KBM-7 (cell line): ENCODE measurements around the gene TM6SF1.
A peak's percentile ranks its signal among the peaks of the same experiment; 100 is the strongest.
"Not testable (repeated sequence)": the region's sequence is repeated elsewhere in the genome, so short reads cannot be mapped to it uniquely, and the experiment has no call there.

ENCODE experiments used
- DNase-seq: peaks from one replicate; pipeline ENCODE4 v3.0.0-alpha.2; 2015
- in situ Hi-C: fragments of 300-500 bp; cut with MboI; formaldehyde crosslinking; loops from 2 replicates; pipeline ENCODE4 v1.14.3; 2020; ENCODE audit warnings: low sequenced_read_pairs, low pct_unique_long_range_greater_than_20kb, mixed read lengths

The TM6SF1 gene

DNA sequence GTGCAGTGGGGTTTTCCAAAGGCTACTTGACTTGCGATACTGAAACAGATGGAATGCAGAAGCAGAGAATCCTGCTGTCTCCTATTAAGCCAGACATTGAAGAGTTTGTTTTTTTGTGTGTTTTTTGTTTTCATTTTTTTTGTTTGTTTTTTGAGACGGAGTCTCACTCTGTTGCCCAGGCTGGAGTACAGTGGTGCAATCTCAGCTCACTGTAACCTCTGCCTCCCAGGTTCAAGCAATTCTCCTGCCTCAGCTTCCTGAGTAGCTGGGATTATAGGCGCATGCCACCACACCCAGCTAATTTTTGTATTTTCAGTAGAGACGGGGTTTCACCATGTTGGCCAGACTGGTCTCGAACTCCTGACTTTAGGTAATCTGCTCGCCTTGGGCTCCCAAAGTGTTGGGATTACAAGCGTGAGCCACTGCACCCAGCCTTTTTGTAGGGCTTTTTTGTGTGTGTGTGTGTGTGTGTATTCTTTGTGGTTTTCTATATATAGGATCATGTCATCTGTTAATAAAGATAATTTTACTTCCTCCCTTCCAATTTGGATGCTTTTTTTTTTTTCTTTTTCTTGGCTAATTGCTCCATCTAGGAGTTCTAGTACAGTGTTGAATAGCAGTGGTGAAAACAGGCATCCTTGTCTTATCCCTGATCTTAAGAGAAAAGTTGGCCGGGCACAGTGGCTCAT, 21.4 kb upstream of the TM6SF1 start:
- peak; percentile 33 for DNase-seq
- in situ Hi-C loops, result not testable (repeated sequence)

GRCh38 chr15:83087576-83087975, 19.9 kb upstream of the TM6SF1 start:
- in situ Hi-C loops, result no loop called here
- no peak for DNase-seq

DNA sequence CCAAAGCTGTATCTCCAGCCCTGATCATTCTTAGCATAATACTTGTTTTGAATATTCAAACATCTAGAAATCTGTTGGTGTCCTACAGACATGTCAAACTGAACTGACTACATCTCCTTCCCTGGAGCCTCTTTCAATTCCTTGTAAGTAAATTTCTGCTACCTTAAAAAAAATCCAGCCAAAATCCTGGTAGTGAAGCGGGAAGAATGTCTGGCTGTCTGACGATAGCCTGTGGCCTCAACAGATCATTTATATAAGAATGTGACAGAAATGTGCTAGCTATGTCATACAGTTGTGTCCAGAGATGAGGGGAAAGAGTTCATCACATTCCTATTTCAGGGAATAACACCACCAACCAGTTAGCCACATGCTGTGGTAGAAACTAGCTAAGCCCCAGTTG, 18.6 kb upstream of the TM6SF1 start:
- in situ Hi-C loops, result no loop called here

DNA sequence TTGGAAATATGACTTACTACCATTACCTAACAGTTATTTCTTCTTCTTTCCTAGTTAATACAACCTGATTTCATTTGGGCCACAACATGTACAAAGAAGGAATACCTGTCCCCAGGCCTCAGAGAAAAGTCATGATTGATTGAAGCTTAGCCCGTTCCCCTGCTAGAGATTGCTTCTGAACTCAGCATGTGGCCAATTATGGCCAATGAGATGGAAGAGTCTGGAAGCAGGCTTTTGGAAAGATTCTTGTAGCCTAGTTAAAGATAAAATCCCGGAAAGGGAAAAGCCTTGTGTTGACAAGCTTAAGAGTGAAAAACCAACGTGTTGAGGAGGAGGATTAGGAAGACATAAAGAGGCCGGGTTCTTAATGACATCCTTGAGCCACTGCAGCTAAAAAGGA, 17.0 kb upstream of the TM6SF1 start:
- DNase-seq, result no peak
- in situ Hi-C loops, result no loop called here

More for the DNA sequence above, 18.6 kb upstream of the TM6SF1 start:
- no peak for DNase-seq

DNA sequence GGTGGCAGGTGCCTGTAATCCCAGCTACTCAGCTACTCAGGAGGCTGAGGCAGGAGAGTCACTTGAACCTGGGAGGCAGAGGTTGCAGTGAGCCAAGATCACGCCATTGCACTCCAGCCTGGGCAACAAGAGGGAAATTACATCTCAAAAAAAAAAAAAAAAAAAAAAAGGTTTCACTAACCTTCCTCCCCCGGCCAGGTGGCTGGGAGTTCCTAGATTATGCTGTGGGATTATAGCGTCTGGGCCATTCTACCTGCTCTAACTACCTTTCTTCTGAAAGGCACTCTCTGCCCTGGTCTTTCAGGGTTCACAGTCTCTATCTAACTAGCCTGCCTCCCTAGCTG, 15.5 kb upstream of the TM6SF1 start:
- in situ Hi-C loops, DNase-seq: not testable (repeated sequence)

DNA sequence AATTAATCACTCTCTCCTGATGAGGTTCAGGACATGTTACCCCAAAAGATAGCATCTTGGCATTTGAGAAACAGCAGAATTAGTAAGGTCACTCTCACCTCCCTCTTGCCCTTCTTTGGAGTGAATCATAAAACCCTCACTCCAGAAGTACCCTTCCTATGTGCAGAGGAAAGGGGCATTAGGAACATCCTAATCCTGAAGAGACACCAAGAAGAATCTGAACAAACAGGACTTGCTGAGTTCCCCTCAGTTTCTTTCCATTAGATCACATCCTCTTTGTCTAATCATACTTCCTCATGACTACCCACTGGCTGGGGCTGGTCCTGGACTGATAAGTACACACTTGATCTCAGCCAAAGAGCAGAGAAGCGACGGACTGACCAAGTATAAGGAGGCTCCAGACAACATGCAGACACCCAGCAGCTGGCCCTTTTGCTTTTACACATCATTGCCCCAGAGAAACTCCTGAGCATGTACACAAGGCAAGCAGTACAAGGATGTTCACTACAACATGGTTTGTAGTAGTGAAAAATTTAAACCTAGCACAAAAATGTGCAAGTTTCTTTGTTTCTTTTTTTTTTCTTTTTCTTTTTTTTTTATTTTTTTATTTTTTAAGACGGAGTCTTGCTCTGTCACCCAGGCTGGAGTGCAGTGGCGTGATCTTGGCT, 15.0 kb upstream of the TM6SF1 start:
- in situ Hi-C loops, result no loop called here
- peak; percentile 91 for DNase-seq

DNA sequence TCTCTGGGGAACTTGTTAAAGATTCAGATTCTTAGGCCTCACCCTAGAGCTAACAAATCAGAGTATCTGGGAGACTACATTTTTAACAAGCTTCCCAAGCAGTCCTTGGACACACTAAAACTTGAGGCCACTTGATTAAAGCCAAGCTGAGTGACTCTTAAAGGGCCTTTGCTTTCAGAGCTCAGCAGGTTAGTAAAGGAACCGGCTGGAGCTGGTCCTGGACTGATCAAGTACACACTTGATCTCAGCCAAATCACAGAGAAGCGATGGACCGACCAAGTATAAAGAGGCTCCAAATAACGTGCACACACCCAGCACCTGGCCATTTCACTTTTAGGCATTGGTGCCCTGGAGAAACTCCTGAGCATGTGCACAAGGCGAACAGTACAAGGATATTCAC, 12.9 kb upstream of the TM6SF1 start:
- no peak for DNase-seq
- in situ Hi-C loops, result no loop called here

GRCh38 chr15:83098079-83098478, 9.4 kb upstream of the TM6SF1 start:
- in situ Hi-C loops, result no loop called here
- DNase-seq, result no peak

DNA sequence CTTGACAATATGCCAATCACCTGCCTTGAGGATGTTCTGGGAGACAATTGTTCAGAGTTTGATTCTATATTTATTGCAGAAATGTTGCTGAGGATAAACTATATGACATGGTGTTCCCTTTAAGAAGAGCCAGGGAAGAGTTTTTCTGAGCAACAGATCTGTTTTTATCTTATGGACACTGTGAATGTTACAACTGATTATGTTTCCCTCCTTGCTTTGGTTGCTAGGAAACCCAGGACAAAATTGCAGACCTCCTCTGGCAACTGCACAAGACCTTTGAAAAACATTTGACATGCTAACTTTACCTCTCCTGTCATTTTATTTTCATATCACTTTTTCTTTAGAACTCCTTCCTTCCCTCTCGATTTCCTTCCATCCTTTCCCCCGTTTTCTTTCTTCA, 8.2 kb upstream of the TM6SF1 start:
- in situ Hi-C loops, result no loop called here
- no peak for DNase-seq

DNA sequence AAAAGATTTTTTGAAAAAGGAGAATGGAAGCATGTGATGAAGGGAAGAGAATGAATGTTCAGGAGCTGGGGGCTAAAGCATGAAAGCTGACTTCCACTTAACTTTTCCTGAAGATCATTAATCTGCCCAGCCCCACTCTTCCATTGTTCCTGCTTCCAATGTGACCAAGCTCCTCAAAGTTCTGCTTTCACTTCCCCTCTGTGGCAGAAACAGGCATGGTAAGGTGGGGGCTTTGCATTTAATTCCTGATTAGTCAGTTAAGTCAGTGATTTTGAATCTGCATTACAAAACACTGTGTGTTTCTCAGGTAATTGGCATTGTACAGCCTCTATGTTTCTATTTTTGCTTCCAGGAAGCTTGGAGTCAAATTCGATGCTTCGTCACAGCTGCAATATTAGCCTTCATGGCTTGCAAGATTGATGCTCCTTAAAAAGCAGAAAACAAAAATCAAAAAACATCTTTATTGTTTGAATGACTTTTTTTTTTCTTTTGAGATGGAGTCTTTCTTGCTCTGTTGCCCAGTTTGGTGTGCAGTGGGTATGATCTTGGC, 7.3 kb upstream of the TM6SF1 start:
- in situ Hi-C loops, result no loop called here
- DNase-seq, result peak; percentile 72

DNA sequence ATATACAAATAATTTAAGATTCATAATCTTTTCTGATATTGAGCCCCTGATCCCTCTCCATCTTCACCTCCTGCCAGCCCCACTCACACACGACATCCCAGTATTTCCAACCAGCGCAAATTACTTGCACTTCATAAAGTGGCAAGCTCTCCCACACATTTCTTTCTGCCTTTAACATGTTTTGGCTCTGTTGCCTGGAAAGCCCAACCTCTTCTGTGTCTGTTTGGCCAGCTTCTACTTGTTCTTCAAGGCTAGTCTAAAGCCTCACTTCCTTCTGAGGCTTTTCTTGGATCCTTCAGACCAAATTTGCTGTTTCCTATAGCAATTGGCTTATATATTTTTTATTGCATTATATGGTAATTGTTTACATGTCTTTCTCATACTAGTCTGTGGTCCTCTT, 5.1 kb upstream of the TM6SF1 start:
- in situ Hi-C loops, result no loop called here

DNA sequence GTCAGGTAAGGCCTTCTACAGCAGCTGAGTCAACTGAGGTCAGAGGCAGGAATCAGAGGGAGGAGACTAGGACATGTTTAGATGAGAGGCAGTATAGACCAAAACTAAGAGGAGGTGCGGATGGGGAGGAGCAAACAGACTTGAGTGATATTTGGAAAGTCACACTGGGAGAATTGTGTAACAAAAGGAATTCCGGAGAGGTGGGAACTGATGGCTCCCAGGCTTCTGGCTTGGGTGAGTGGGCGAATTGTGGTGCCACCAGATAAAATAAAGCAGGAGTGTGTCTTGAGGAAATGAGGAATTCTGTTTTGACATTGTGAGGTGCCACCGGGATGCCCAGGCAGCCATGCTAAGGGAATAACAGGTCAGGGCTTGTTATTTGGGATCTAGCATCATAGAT, 3.3 kb upstream of the TM6SF1 start:
- in situ Hi-C loops, result no loop called here
- no peak for DNase-seq

More for the DNA sequence above, 5.1 kb upstream of the TM6SF1 start:
- no peak for DNase-seq

DNA sequence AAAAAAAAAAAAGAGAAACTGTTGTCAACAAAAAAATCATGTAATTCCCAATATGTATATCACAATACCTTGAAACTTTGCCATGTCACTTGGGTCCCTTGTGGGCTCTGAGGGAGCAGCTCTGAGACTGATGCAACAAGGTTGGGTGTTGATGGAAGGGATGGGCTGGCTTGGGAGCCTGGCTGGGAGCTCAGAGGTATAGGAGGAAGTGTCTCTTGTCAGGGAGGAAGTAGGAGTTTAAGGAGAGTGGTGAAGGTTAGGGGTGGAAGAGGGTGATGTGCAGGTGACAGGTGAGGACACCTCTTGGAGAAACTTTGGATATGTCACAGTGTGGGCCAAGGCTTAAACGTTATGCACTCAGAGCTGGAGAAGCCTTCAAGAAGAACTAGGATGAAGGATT, 2.0 kb upstream of the TM6SF1 start:
- DNase-seq, result peak; percentile 69
- in situ Hi-C loops, result no loop called here

GRCh38 chr15:83107841-83108181, 366 bp downstream of the TM6SF1 start:
- in situ Hi-C loops, result no loop called here

GRCh38 chr15:83108266-83109219, 1.1 kb downstream of the TM6SF1 start:
- DNase-seq, result peak; percentile 100
- in situ Hi-C loops, result no loop called here

More at GRCh38 chr15:83107841-83108181, 366 bp downstream of the TM6SF1 start:
- DNase-seq, result no peak

GRCh38 chr15:83109532-83109931, 2.1 kb downstream of the TM6SF1 start:
- in situ Hi-C loops, result no loop called here
- DNase-seq, result no peak

DNA sequence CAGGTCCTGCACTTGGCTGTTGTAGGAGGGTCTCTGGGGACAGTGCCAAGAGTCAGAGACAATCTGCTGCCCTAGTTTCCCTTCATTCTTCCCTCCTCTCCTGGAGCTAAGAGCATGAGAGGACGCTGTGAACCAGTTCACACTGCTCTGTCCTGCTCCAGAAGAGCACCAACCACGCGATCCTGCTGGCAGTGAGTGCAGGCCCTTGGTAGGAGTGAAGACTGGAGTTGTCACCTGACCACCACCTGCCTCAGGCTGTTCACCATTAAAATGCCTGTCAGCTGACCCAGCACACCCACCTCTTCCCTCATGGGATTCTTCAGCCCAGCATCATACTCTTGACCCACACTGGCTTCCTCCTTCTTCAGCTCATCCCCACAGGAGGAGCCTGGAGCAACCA, 2.9 kb downstream of the TM6SF1 start:
- no peak for DNase-seq
- in situ Hi-C loops, result no loop called here

- in situ Hi-C loops, result no loop called here
Observed at GRCh38 chr15:83111149-83111548, 3.7 kb downstream of the TM6SF1 start.

DNA sequence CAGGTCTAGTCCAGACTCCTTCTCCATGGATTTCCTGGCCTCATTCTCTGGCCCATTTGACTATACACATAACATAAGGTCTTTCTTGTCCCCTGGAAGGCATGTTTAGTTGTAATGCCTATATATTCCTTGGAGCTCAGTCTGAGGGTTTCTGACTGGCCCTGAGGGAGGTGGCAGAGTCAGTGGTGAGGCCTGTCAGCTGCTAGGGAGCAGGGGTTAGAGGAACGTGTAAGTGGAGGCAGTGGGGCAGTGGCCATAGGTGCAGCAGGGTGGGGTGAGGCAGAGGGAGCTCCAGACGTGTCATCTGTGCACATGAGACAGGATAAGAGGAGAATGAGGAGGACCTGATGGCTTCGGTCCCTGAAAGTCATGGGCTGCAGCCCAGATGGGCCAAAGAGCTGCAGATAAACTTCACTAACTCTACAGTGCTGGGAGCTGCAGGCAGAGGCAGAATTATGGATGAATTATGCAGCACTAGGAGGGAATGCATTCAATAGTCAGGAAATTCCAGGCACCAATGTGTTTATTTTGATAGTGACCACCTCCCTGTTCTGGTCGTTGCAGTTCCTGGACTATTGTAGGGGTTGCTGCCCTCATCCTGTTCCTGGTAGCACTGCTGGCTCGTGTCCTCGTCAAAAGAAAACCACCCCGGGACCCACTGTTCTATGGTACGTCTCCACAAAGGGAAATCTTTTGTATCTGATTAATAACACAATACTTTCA, 4.9 kb downstream of the TM6SF1 start:
- no peak for DNase-seq
- in situ Hi-C loops, result no loop called here

More at GRCh38 chr15:83111149-83111548, 3.7 kb downstream of the TM6SF1 start:
- DNase-seq, result no peak
